HEK293T (cell line): ENCODE results near the gene KY.

ENCODE experiments used
- ARNT ChIP-seq: fragments of 450-650 bp; IDR thresholded peaks from 2 replicates; pipeline ENCODE4 v1.6.1; 2017; ENCODE audit warnings: mild to moderate bottlenecking
- FOXK2 ChIP-seq: fragments of 450-650 bp; IDR thresholded peaks from 2 replicates; pipeline ENCODE4 v1.6.1; 2016; ENCODE audit warnings: mild to moderate bottlenecking
- FOXM1 ChIP-seq: fragments of 450-650 bp; IDR thresholded peaks from 2 replicates; pipeline ENCODE4 v1.6.1; 2017; ENCODE audit warnings: mild to moderate bottlenecking, borderline replicate concordance
- L3MBTL2 ChIP-seq: fragments of 450-650 bp; conservative IDR thresholded peaks from 2 replicates; pipeline ENCODE4 v1.6.1; 2016; ENCODE audit warnings: mild to moderate bottlenecking
- SP1 ChIP-seq: fragments of 450-650 bp; IDR thresholded peaks from 2 replicates; pipeline ENCODE4 v1.6.1; 2017
- SUZ12 ChIP-seq: fragments of 450-650 bp; IDR thresholded peaks from 2 replicates; pipeline ENCODE4 v1.6.1; 2016; ENCODE audit warnings: mild to moderate bottlenecking
- TF ChIP-seq, protein P1 (sequence below): fragments of 450-650 bp; IDR thresholded peaks from 2 replicates; pipeline ENCODE4 v1.6.1; 2016

DNA sequence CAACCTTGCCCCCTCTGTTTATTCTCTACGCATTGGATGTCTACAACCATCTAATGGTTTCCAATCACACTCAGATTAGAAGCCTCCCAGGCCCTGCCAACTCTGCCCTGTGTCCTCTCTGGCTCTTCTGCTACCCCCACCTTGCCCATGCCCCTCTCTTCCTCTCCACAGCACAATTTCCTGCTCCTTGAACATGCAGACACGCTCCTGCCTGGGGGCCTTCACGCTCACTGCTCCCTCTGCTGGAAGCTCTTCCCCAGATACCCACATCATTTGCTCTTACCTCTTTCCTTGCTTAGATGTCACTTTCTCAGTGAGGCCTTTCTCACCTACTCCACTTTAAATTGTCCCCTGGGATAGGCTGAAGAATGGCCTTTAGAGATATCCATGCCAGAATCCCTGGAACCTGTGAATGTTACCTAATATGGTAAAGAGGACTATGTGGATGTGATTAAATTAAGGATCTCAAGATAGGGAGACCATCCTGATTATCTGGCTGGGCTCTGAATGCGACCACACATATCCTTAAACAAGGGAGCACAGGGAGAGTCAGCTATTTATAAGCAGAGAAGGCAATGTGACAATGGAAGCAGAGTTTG, 9.9 kb downstream of the KY start:
- no peak for TF ChIP-seq FOXK2
- TF ChIP-seq ARNT: no peak
- no peak for TF ChIP-seq FOXM1
- no peak for TF ChIP-seq SUZ12
- no peak for TF ChIP-seq L3MBTL2
- no peak for TF ChIP-seq SP1
- TF ChIP-seq, protein P1, sequence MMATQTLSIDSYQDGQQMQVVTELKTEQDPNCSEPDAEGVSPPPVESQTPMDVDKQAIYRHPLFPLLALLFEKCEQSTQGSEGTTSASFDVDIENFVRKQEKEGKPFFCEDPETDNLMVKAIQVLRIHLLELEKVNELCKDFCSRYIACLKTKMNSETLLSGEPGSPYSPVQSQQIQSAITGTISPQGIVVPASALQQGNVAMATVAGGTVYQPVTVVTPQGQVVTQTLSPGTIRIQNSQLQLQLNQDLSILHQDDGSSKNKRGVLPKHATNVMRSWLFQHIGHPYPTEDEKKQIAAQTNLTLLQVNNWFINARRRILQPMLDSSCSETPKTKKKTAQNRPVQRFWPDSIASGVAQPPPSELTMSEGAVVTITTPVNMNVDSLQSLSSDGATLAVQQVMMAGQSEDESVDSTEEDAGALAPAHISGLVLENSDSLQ: no peak
